Pancreas (tissue), 10 donors: ENCODE data around the gene YPEL5. TPM values are rescaled to one million over a fixed set of nuclear protein-coding genes. Genes with fewer than 3 reads are reported as not detected.
A peak's percentile ranks its signal among the peaks of the same experiment; 100 is the strongest.

Experiments
- ATAC-seq, 4 donors: fragments of 200-7000 bp; cut with Tn5 transposase; one replicate each; pipeline versions ENCODE4 v1.8.0 to v1.9.1; 2020; ENCODE audit warnings: mild to moderate bottlenecking in 4 of 4, moderate library complexity in 4 of 4
- DNase-seq, 6 donors: peaks; one replicate each; pipeline ENCODE4 v3.0.0-alpha.2; 2020
- FAIRE-seq: peaks from 2 replicates; lab custom pipeline; 2012; peaks lifted over from hg19 to GRCh38; lab: Jason Lieb, UNC
- H3K27ac ChIP-seq, 4 donors: fragments of 200-600 bp; sonication (generic); 1 replicate in 3 of 4; 2 replicates in 1 of 4; pipeline versions ENCODE4 v1.5.0 to v1.8.0; 2020
- H3K27me3 ChIP-seq, 4 donors: fragments of 200-600 bp; one replicate each; pipeline ENCODE4 v1.8.0; 2021
- H3K36me3 ChIP-seq, 3 donors: fragments of 200-600 bp; sonication (generic) in 1 of 3; one replicate each; pipeline versions ENCODE4 v1.5.0 to v1.8.0; 2020 to 2021
- H3K4me1 ChIP-seq, 3 donors: fragments of 200-600 bp; one replicate each; pipeline ENCODE4 v1.8.0; 2021
- H3K4me3 ChIP-seq, 4 donors: fragments of 200-600 bp; sonication (generic) in 2 of 4; one replicate each; pipeline versions ENCODE4 v1.5.0 to v1.8.0; 2020 to 2021
- H3K9me3 ChIP-seq, 4 donors: fragments of 200-600 bp; one replicate each; pipeline ENCODE4 v1.8.0; 2021
- WGBS, 2 donors: extraction: QIAGEN DNeasy Blood & Tissue Kit; methylation state at CpG; one replicate each; pipeline ENCODE4 v1.1.7; 2013; 5-methylcytosine and 5-hydroxymethylcytosine counted together
- intact Hi-C, 3 donors: fragments of 100-400 bp; cut with DNase I; formaldehyde crosslinking; loops; one replicate each; pipeline versions ENCODE4 v1.11.1 to v1.14.2; 2022
- polyA plus RNA-seq, 2 donors: library from polyadenylated mRNA; stranded (reverse); fragments of 200-250 nt; gene quantifications; one replicate each; pipeline ENCODE4 v1.2.3, GENCODE V29; 2013
- total RNA-seq, 6 donors: library from RNA; stranded (reverse); fragmentation: NEBNext Ultra II Directional in 4 of 6; extraction: Animal tissue kit (Norgen Biotek cat#: 25700) in 4 of 6; gene quantifications; one replicate each; pipeline versions ENCODE4 v1.2.1 to v1.2.4, GENCODE V29; 2021 to 2023
- TF ChIP-seq, protein P1 (sequence below), 4 donors: fragments of 200-600 bp; sonication (generic) in 3 of 4; IDR thresholded peaks; one replicate each; pipeline versions ENCODE4 v1.5.0 to v1.8.0; 2021; ENCODE audit warnings: antibody characterized with exemption in 4 of 4
- donor health status: healthy with polysubstance abuse.
- donor health status: DM: no; HTN: no; CAD: no; lungs with moderate emphysema.
- donor health status: DM: no; HTN: no; CAD: no.
- donor health status: control.
- donor health status: control.
- donor health status: Bipolar disorder and iron deficiency.
- donor health status: DM: yes; HTN: yes; CAD: no.
- donor health status: DM: no; HTN: no; CAD: no.
- donor health status: DM: no; HTN: no; CAD: no.
- donor health status: DM: yes; HTN: yes; CAD: no.

The YPEL5 gene
- total and polyA plus RNA-seq, 8 donors, result 20.6 to 53.2 (median 27.1) TPM

DNA sequence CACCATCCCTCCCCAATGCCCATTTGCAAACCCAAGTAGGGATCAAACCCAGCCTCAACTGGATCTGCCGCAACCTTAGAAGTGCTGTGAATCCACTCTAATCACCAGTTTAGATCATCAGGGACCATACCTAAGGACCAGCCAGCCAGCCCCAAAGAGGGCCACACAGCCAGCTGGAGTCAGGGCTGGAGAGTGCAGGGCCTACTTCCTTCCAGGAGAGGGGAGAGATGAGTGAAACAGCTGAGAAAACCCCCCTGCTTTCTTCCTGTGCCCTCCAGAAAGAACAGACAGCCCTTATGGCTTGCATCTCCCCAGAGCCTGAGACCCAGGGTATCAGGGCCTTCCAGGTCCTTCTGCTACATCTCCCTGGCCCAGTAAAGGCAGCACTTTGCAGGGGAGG lies 25.8 kb downstream of the YPEL5 start:
- H3K4me3 ChIP-seq, result no peak overlapping the region
- FAIRE-seq, result no peak
- H3K36me3 ChIP-seq, result no peaks in the 10 kb centered on the region
- WGBS, 2 donors, result 96 to 100% methylated on average over 1 of the region's 1 CpG
- intact Hi-C loops, result no loop called here
- ATAC-seq, result no peak
- no peak overlapping the region for H3K27ac ChIP-seq
- H3K9me3 ChIP-seq, result no peaks in the 10 kb centered on the region
- no peaks in the 10 kb centered on the region for H3K4me1 ChIP-seq
- DNase-seq, result no peak
- TF ChIP-seq, protein P1, sequence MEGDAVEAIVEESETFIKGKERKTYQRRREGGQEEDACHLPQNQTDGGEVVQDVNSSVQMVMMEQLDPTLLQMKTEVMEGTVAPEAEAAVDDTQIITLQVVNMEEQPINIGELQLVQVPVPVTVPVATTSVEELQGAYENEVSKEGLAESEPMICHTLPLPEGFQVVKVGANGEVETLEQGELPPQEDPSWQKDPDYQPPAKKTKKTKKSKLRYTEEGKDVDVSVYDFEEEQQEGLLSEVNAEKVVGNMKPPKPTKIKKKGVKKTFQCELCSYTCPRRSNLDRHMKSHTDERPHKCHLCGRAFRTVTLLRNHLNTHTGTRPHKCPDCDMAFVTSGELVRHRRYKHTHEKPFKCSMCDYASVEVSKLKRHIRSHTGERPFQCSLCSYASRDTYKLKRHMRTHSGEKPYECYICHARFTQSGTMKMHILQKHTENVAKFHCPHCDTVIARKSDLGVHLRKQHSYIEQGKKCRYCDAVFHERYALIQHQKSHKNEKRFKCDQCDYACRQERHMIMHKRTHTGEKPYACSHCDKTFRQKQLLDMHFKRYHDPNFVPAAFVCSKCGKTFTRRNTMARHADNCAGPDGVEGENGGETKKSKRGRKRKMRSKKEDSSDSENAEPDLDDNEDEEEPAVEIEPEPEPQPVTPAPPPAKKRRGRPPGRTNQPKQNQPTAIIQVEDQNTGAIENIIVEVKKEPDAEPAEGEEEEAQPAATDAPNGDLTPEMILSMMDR (IDR thresholded peaks at IDR 0.05), result no peak
- no peaks in the 10 kb centered on the region for H3K27me3 ChIP-seq

DNA sequence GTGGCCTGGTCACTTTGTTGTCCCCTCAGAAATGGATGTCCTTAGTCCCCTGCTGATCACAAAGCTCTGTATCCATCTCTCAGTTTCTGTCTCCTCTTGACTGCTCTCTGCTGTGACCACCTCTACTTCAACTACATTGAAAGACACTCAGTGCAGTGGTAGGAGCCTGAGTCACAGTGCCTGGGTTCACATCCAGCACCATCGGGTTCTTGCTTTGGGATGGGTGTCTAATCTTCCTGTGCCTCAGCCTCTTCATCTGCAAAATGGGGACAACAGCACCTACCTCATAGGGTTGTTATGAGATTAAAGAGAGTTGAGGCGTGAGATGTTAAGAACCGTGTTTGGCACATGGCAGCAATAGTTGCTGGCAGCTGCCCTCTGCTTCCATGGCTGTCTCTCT lies 30.6 kb downstream of the YPEL5 start:
- ATAC-seq (no peak), FAIRE-seq (no peak), DNase-seq (no peak)
- H3K27me3 ChIP-seq, result no peaks in the 10 kb centered on the region
- intact Hi-C loops, result no loop called here
- no peaks in the 10 kb centered on the region for H3K36me3 ChIP-seq
- WGBS, 2 donors, result 78 to 82% methylated on average over 3 of the region's 3 CpGs
- H3K4me1 ChIP-seq, result no peaks in the 10 kb centered on the region
- H3K9me3 ChIP-seq, result no peaks in the 10 kb centered on the region
- TF ChIP-seq, protein P1 (IDR thresholded peaks at IDR 0.05), result no peak
- no peak overlapping the region for H3K4me3 ChIP-seq
- H3K27ac ChIP-seq, result no peak overlapping the region

DNA sequence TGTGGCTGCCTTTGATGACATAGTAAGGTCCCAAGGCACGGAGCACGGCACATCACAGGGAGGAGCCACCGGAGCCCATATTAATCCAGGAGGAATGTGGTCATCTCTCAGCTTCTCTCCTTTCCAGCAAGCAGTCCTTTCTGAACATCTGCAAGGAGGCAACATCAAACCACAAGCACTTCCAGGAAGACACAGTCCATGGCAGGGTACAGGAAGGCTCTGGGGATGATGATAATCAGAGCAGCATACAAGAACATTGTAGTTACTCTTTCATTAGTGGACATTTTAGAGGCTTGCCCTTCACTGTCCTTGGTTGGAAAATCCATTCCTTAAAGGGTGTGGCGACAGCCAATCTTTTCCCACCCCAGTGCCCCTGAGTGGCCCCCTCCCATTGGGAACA lies 31.1 kb downstream of the YPEL5 start:
- DNase-seq (no peak), ATAC-seq (peak in 1 of 4 donors; percentile 18)

DNA sequence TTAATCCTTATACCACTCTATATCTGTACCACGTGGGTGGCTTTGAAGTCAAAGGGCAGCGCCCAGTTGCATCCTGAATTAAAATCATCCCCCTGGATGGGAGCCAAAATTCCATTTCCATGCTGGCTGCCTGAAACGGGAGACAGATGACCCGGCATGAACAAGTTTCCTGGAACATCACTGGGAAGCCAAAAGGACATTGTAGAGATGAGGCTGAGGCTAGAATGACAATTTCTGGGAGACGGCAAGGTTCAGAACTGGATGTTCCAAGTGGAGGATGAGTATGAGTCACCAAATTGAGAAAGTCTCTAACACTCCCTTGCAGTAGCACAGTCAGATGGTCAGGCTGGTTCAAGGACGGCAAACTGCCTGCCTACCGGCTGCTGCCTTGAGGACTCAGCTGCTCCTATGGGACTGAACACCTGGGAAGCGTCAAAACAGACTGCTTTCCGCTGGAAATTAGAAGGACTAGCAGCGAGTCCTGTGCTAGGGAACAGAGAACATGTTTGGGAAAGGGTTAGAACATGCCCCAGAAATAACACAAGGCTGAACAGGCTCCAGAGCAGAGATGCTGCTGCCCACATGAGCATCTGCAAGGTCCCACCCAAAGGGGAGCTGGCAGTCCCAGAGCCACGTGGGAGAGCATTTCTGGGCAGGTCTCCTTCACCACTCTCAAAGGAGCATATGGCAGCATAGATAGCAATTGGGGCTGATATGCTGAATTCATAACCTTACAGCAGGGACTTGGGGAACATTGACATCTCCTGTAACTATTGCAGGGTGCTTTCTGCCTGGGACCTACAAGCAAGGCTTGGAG lies 32.0 kb downstream of the YPEL5 start:
- no peak overlapping the region for H3K4me3 ChIP-seq
- intact Hi-C loops, result no loop called here
- no peaks in the 10 kb centered on the region for H3K4me1 ChIP-seq
- TF ChIP-seq, protein P1 (IDR thresholded peaks at IDR 0.05), result no peak
- H3K27me3 ChIP-seq, result no peaks in the 10 kb centered on the region
- ATAC-seq (peak; percentile 46 to 60 (median 56)), DNase-seq (peak in 2 of 6 donors; percentile 8 to 25), FAIRE-seq (no peak)
- H3K9me3 ChIP-seq, result no peaks in the 10 kb centered on the region
- H3K27ac ChIP-seq, result no peak overlapping the region
- no peaks in the 10 kb centered on the region for H3K36me3 ChIP-seq
- WGBS, 2 donors, result 46 to 56% methylated on average over 11 of the region's 11 CpGs

More for the DNA sequence above, 31.1 kb downstream of the YPEL5 start:
- Histone ChIP-seq H3K4me1 (no peaks in the 10 kb centered on the region), H3K27me3 (no peaks in the 10 kb centered on the region), H3K4me3 (no peak overlapping the region), H3K9me3 (no peaks in the 10 kb centered on the region), H3K27ac (no peak overlapping the region), H3K36me3 (no peaks in the 10 kb centered on the region)
- FAIRE-seq, result no peak
- intact Hi-C loops, result no loop called here
- 79 to 86% methylated on average over 4 of the region's 4 CpGs for WGBS, 2 donors
- TF ChIP-seq, protein P1 (IDR thresholded peaks at IDR 0.05), result no peak

DNA sequence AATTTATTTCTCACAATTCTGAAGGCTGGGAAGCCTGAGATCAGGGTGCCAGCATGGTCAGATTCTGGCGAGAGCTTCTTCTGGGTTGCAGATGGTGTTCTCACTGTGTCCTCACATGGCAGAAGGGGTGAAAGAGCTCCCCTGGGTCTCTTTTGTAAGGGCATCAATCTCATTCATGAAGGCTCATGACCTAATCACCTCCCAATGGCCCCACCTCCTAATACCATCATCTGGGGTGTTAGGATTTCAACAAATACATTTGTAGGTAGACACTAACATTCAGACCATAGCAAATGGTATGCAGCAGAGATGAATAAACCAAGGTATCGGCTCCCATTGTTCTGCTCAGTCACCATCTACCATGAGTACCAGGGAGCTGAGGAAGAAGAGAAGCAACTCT lies 32.7 kb downstream of the YPEL5 start:
- WGBS, 2 donors, result 92 to 93% methylated on average over 2 of the region's 2 CpGs
- TF ChIP-seq, protein P1 (IDR thresholded peaks at IDR 0.05), result no peak
- intact Hi-C loops, result no loop called here
- DNase-seq, result no peak
- no peak for FAIRE-seq
- Histone ChIP-seq H3K4me1 (no peaks in the 10 kb centered on the region), H3K36me3 (no peaks in the 10 kb centered on the region), H3K9me3 (no peaks in the 10 kb centered on the region), H3K4me3 (no peak overlapping the region), H3K27me3 (no peaks in the 10 kb centered on the region), H3K27ac (no peak overlapping the region)
- no peak for ATAC-seq
